GM21515 (cell line): ENCODE data around the gene FMOD.
A peak's percentile ranks its signal among the peaks of the same experiment; 100 is the strongest.
"Not testable (repeated sequence)": the region's sequence is repeated elsewhere in the genome, so short reads cannot be mapped to it uniquely, and the experiment has no call there.

Source experiments
- ATAC-seq: cut with Tn5 transposase; IDR thresholded peaks from one replicate; pipeline ENCODE4 v1.9.1; 2021; ENCODE audit not compliant: unreplicated experiment

FMOD gene

GRCh38 chr1:203306965-203307541 lies 43.9 kb downstream of the FMOD start:
- no peak for ATAC-seq

GRCh38 chr1:203306089-203306964 lies 44.6 kb downstream of the FMOD start:
- no peak for ATAC-seq

GRCh38 chr1:203305809-203306088 lies 45.2 kb downstream of the FMOD start:
- ATAC-seq = no peak

- ATAC-seq = peak; percentile 71
Observed at GRCh38 chr1:203304919-203305808, 45.8 kb downstream of the FMOD start, which contains the start of gene BTG2. Gene BTG2, plus strand, starts transcription at chr1:203305519. Its CDS starts 88 bp downstream, at chr1:203305607.

GRCh38 chr1:203304391-203304918 lies 46.5 kb downstream of the FMOD start:
- no peak for ATAC-seq

GRCh38 chr1:203302894-203303293 lies 48.0 kb downstream of the FMOD start:
- ATAC-seq = no peak

- ATAC-seq = no peak
Observed at GRCh38 chr1:203302456-203302855, 48.5 kb downstream of the FMOD start.

GRCh38 chr1:203301331-203301668 lies 49.6 kb downstream of the FMOD start:
- ATAC-seq = no peak

- ATAC-seq = no peak
Observed at GRCh38 chr1:203300441-203301330, 50.2 kb downstream of the FMOD start.

GRCh38 chr1:203299719-203300429 lies 51.0 kb downstream of the FMOD start:
- not testable (repeated sequence) for ATAC-seq

- no peak for ATAC-seq
Observed at GRCh38 chr1:203299169-203299568, 51.8 kb downstream of the FMOD start.

GRCh38 chr1:203296460-203297073 lies 54.4 kb downstream of the FMOD start:
- ATAC-seq = no peak

- ATAC-seq = no peak
Observed at GRCh38 chr1:203295796-203296195, 55.1 kb downstream of the FMOD start.

- ATAC-seq = no peak
Observed at GRCh38 chr1:203291201-203292096, 59.5 kb downstream of the FMOD start.
